H1 (cell line): ENCODE results near the gene TLR1. TPM values are rescaled to one million over a fixed set of nuclear protein-coding genes. Genes with fewer than 3 reads are reported as not detected.

Experiments used
- CTCF ChIA-PET: fragments of 300-600 bp; sonication (Branson Sonifier 250); formaldehyde crosslinking; loops from one replicate; lab custom pipeline; 2021; ENCODE audit not compliant: partially characterized antibody; lab: Charles Lee
- POLR2A ChIA-PET: fragments of 300-600 bp; sonication (Branson Sonifier 250); formaldehyde crosslinking; loops from one replicate; lab custom pipeline; 2021; ENCODE audit warnings: inconsistent platforms; ENCODE audit not compliant: partially characterized antibody; lab: Charles Lee
- DNase-seq, 2 experiments: peaks; one replicate each; pipeline versions ENCODE4 v3.0.0 to v3.0.0-alpha.2; 2010 to 2022; ENCODE audit warnings: low spot score in 2 of 2, low read depth in 1 of 2, mixed read lengths in 1 of 2
- FAIRE-seq: peaks from 2 replicates; lab custom pipeline; 2011; peaks lifted over from hg19 to GRCh38; lab: Jason Lieb, UNC
- H2AFZ ChIP-seq: 2 replicates; pipeline ENCODE4 v1.8.1; 2012; ENCODE audit warnings: low read length, inconsistent platforms
- H2AK5ac ChIP-seq: 2 replicates; pipeline ENCODE4 v1.6.1; 2013; ENCODE audit warnings: low read depth, low read length
- H2BK120ac ChIP-seq: replicated peaks from 2 replicates; pipeline ENCODE3; 2013; ENCODE audit warnings: low read depth, low read length, inconsistent platforms
- H2BK12ac ChIP-seq: 2 replicates; pipeline ENCODE4 v1.6.1; 2013; ENCODE audit warnings: low read depth, low read length
- H2BK15ac ChIP-seq: 2 replicates; pipeline ENCODE4 v1.6.1; 2013; ENCODE audit warnings: low read length
- H2BK20ac ChIP-seq: 2 replicates; pipeline ENCODE4 v1.6.1; 2013; ENCODE audit warnings: low read length
- H2BK5ac ChIP-seq: 2 replicates; pipeline ENCODE4 v1.6.1; 2013; ENCODE audit warnings: low read depth, low read length
- H3K14ac ChIP-seq: 2 replicates; pipeline ENCODE4 v1.6.1; 2013; ENCODE audit warnings: inconsistent platforms; ENCODE audit not compliant: insufficient read length
- H3K18ac ChIP-seq: 2 replicates; pipeline ENCODE4 v1.6.1; 2013; ENCODE audit warnings: low read length; ENCODE audit errors: extremely low read depth
- H3K23ac ChIP-seq: 2 replicates; pipeline ENCODE4 v1.6.1; 2013; ENCODE audit warnings: inconsistent platforms; ENCODE audit not compliant: insufficient read length
- H3K23me2 ChIP-seq: 2 replicates; pipeline ENCODE4 v1.6.1; 2013; ENCODE audit warnings: low read depth, low read length
- H3K27ac ChIP-seq: 2 replicates; pipeline ENCODE4 v1.6.1; 2011; ENCODE audit warnings: low read depth, low read length, inconsistent platforms
- H3K27me3 ChIP-seq, 4 experiments: replicated peaks in 1 of 4; 1 replicate in 1 of 4; 2 replicates in 3 of 4; pipeline versions ENCODE4 v1.6.1 to v1.8.1; 2011 to 2013; ENCODE audit warnings: low read length in 3 of 4, mild to moderate bottlenecking in 3 of 4, inconsistent platforms in 2 of 4, mixed read lengths in 2 of 4, moderate library complexity in 1 of 4; ENCODE audit not compliant: control insufficient read depth in 3 of 4, insufficient read depth in 3 of 4; ENCODE audit errors: extremely low read depth in 1 of 4
- H3K36me3 ChIP-seq, 4 experiments: 2 replicates each; pipeline versions ENCODE4 v1.6.1 to v1.8.1; 2011 to 2013; ENCODE audit warnings: mild to moderate bottlenecking in 4 of 4, low read length in 3 of 4, moderate library complexity in 2 of 4, control low read depth in 1 of 4, inconsistent platforms in 1 of 4; ENCODE audit not compliant: insufficient read depth in 4 of 4, control insufficient read depth in 2 of 4
- H3K4ac ChIP-seq: replicated peaks from 2 replicates; pipeline ENCODE3; 2013; ENCODE audit warnings: low read length, low read depth, mixed read lengths, inconsistent platforms; ENCODE audit not compliant: insufficient read length
- H3K4me1 ChIP-seq, 4 experiments: replicated peaks in 1 of 4; 1 replicate in 1 of 4; 2 replicates in 3 of 4; pipeline versions ENCODE4 v1.6.1 to v1.8.1; 2011 to 2013; ENCODE audit warnings: low read length in 3 of 4, inconsistent platforms in 2 of 4, mixed read lengths in 1 of 4; ENCODE audit not compliant: insufficient read depth in 4 of 4, control insufficient read depth in 3 of 4
- H3K4me2 ChIP-seq, 2 experiments: 2 replicates each; pipeline versions ENCODE4 v1.6.1 to v1.8.1; 2011 to 2013; ENCODE audit warnings: low read depth in 2 of 2, low read length in 2 of 2, control low read depth in 1 of 2, inconsistent platforms in 1 of 2, mild to moderate bottlenecking in 1 of 2; ENCODE audit not compliant: insufficient read depth in 1 of 2
- H3K4me3 ChIP-seq, 4 experiments: fragments of 200-600, 300-600 bp in 1 of 4; sonication (generic), shearing (Covaris generic), sonication (Bioruptor Twin) in 1 of 4; 2 replicates each; pipeline versions ENCODE4 v1.5.1 to v1.8.1; 2011 to 2016; ENCODE audit warnings: low read length in 4 of 4, low read depth in 3 of 4, control low read depth in 2 of 4, inconsistent platforms in 2 of 4, mild to moderate bottlenecking in 2 of 4, mixed read lengths in 1 of 4, moderate library complexity in 1 of 4; ENCODE audit not compliant: insufficient read depth in 2 of 4; ENCODE audit errors: extremely low read depth in 1 of 4
- H3K56ac ChIP-seq: replicated peaks from 2 replicates; pipeline ENCODE3; 2013; ENCODE audit warnings: low read depth, mild to moderate bottlenecking, mixed read lengths, low read length, inconsistent platforms; ENCODE audit not compliant: insufficient read length
- H3K79me1 ChIP-seq: 2 replicates; pipeline ENCODE4 v1.6.1; 2013; ENCODE audit warnings: low read depth, low read length, control low read depth
- H3K79me2 ChIP-seq, 2 experiments: 2 replicates each; pipeline versions ENCODE4 v1.6.1 to v1.8.1; 2012 to 2013; ENCODE audit warnings: low read length in 2 of 2, mild to moderate bottlenecking in 2 of 2, inconsistent platforms in 1 of 2; ENCODE audit not compliant: insufficient read depth in 2 of 2, control insufficient read depth in 1 of 2
- H3K9ac ChIP-seq, 4 experiments: replicated peaks in 1 of 4; 1 replicate in 1 of 4; 2 replicates in 3 of 4; pipeline versions ENCODE4 v1.6.1 to v1.8.1; 2011 to 2013; ENCODE audit warnings: low read depth in 3 of 4, low read length in 3 of 4, control low read depth in 2 of 4, mild to moderate bottlenecking in 2 of 4, moderate library complexity in 2 of 4, inconsistent platforms in 1 of 4; ENCODE audit errors: extremely low read depth in 1 of 4
- H3K9me3 ChIP-seq, 2 experiments: 2 replicates each; pipeline versions ENCODE4 v1.6.1 to v1.8.1; 2012 to 2013; ENCODE audit warnings: mild to moderate bottlenecking in 2 of 2, moderate library complexity in 2 of 2, control low read depth in 1 of 2, inconsistent platforms in 1 of 2, low read depth in 1 of 2, low read length in 1 of 2, mixed read lengths in 1 of 2; ENCODE audit not compliant: insufficient read depth in 2 of 2
- H4K20me1 ChIP-seq, 2 experiments: replicated peaks in 1 of 2; 2 replicates each; pipeline versions ENCODE3 to v1.8.1; 2011 to 2013; ENCODE audit warnings: inconsistent platforms in 2 of 2, low read length in 2 of 2, mild to moderate bottlenecking in 1 of 2; ENCODE audit not compliant: insufficient read depth in 2 of 2, control insufficient read depth in 1 of 2
- H4K5ac ChIP-seq: 2 replicates; pipeline ENCODE4 v1.6.1; 2013; ENCODE audit warnings: low read length, low read depth, mixed read lengths, inconsistent platforms; ENCODE audit not compliant: insufficient read length
- H4K8ac ChIP-seq: 2 replicates; pipeline ENCODE4 v1.8.0; 2013; ENCODE audit warnings: mild to moderate bottlenecking, moderate library complexity, low read length, inconsistent platforms; ENCODE audit not compliant: insufficient read depth; ENCODE audit errors: extremely low read depth
- H4K91ac ChIP-seq: replicated peaks from 2 replicates; pipeline ENCODE3; 2013; ENCODE audit warnings: low read length, mixed read lengths, inconsistent platforms; ENCODE audit not compliant: insufficient read length
- whole genome bisulfite sequencing, 2 experiments: shearing (Covaris generic) in 1 of 2; methylation state at CpG; one replicate each; pipeline versions ENCODE4 v1.1.6 to v1.1.7; 2013 to 2015; ENCODE audit warnings: low lambda C conversion rate in 2 of 2, mixed read lengths in 2 of 2, inconsistent platforms in 1 of 2, low coverage in 1 of 2, missing lambda C conversion rate in 1 of 2; ENCODE audit not compliant: insufficient replicate concordance in 2 of 2, insufficient coverage in 1 of 2, insufficient read length in 1 of 2; ENCODE audit errors: extremely low coverage in 1 of 2, missing lambda C conversion rate in 1 of 2; 5-methylcytosine and 5-hydroxymethylcytosine counted together
- polyA plus RNA-seq, 7 experiments: library from polyadenylated mRNA; depleted of rRNA in 3 of 7; stranded (reverse) in 5 of 7; unstranded in 2 of 7; fragments of >200 nt in 5 of 7; fragments of 200-250 nt in 2 of 7; gene quantifications; 1 replicate in 5 of 7; 2 replicates in 1 of 7; 4 replicates in 1 of 7; pipeline versions ENCODE4 v1.2.1 to v1.2.3, GENCODE V29; 2011 to 2013; ENCODE audit warnings: missing spikeins in 2 of 7, mixed read lengths in 2 of 7
- total RNA-seq: library from RNA; stranded (reverse); fragmentation: NEBNext Ultra II Directional; extraction: Animal tissue kit (Norgen Biotek cat#: 25700); gene quantifications from 2 replicates; pipeline ENCODE4 v1.2.1, GENCODE V29; 2021

The TLR1 gene
- total and polyA plus RNA-seq, 2 of the 8 experiments (the other 6 are each of a cell fraction or from before 2014, with no cell fraction given) = not detected

DNA sequence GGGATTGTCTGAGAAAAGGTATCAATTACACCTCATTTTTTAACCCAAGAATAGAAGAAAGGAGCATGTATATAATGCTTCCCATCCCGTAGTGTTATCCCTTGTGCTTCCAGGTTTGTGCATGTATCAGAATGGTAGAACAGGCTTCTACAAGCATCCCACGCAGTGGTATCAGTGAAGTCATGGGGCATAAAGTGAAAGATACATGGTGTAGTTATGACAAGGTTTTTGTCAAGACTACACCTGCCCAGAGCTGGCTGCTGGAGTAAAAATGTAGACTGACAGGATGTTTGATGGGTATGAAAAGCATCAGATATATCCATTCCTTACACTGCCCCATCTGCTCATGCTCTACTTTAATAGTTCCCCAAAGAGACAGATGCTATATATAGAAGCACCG is 9.5 kb downstream of the TLR1 start:
- no peak overlapping the region for H4K5ac ChIP-seq
- no peaks in the 10 kb centered on the region for H3K79me1 ChIP-seq
- no peak overlapping the region for H3K4me2 ChIP-seq
- no peak overlapping the region for H2BK20ac ChIP-seq
- H3K9me3 ChIP-seq = no peaks in the 10 kb centered on the region
- no peaks in the 10 kb centered on the region for H3K4me1 ChIP-seq
- H3K14ac ChIP-seq = no peak overlapping the region
- H3K36me3 ChIP-seq = no peaks in the 10 kb centered on the region; a peak in 1 of 8 replicates
- no peak overlapping the region for H3K56ac ChIP-seq
- no peak for DNase-seq
- no peak for FAIRE-seq
- H2AFZ ChIP-seq = no peak overlapping the region
- CTCF ChIA-PET = interaction anchor here (0.6 to 5.5 kb wide), 4 partner anchors 9 to 36 kb away, joined by 3 to 20 read pairs (median 8); partner anchors contain the start of genes TLR1 and TLR10
- H4K8ac ChIP-seq = no peak overlapping the region
- no peak overlapping the region for H2BK5ac ChIP-seq
- no peak overlapping the region for H3K9ac ChIP-seq
- WGBS, 2 experiments = 84% methylated on average over 3 of the region's 3 CpGs; no CpG with 5 or more reads in 1 of the 2 experiments
- no peak overlapping the region for H3K23ac ChIP-seq
- no peak overlapping the region for H3K27ac ChIP-seq
- no peaks in the 10 kb centered on the region for H3K27me3 ChIP-seq
- H2AK5ac ChIP-seq = no peak overlapping the region
- H3K18ac ChIP-seq = no peak overlapping the region
- H3K4me3 ChIP-seq = no peak overlapping the region
- no peaks in the 10 kb centered on the region for H3K23me2 ChIP-seq
- H2BK12ac ChIP-seq = no peak overlapping the region
- POLR2A ChIA-PET = no interaction called here
- no peak overlapping the region for H3K4ac ChIP-seq
- no peak overlapping the region for H4K91ac ChIP-seq
- no peaks in the 10 kb centered on the region for H4K20me1 ChIP-seq
- H2BK120ac ChIP-seq = no peak overlapping the region
- H2BK15ac ChIP-seq = no peak overlapping the region
- H3K79me2 ChIP-seq = no peaks in the 10 kb centered on the region
